Neural cell (in vitro differentiated cells): ENCODE measurements around the gene BRSK2.

ENCODE experiments used
- EP300 ChIP-seq: fragments of 450-650 bp; conservative IDR thresholded peaks from 2 replicates; pipeline ENCODE4 v1.6.1; 2014; ENCODE audit warnings: antibody characterized with exemption, mild to moderate bottlenecking, moderate library complexity; ENCODE audit not compliant: poor library complexity, severe bottlenecking
- POLR2AphosphoS5 ChIP-seq: IDR thresholded peaks from 2 replicates; pipeline ENCODE4 v1.6.1; 2012
- RAD21 ChIP-seq: fragments of 450-650 bp; conservative IDR thresholded peaks from 2 replicates; pipeline ENCODE4 v1.6.1; 2014; ENCODE audit warnings: antibody characterized with exemption, mild to moderate bottlenecking, moderate library complexity
- SMC3 ChIP-seq: fragments of 450-650 bp; conservative IDR thresholded peaks from 2 replicates; pipeline ENCODE4 v1.6.1; 2014; ENCODE audit warnings: antibody characterized with exemption, mild to moderate bottlenecking, moderate library complexity; ENCODE audit not compliant: poor library complexity
- TF ChIP-seq, protein P1 (sequence below): fragments of 450-650 bp; IDR thresholded peaks from 2 replicates; pipeline ENCODE4 v1.5.1; 2014; ENCODE audit warnings: antibody characterized with exemption, mild to moderate bottlenecking, moderate library complexity; ENCODE audit not compliant: poor library complexity, severe bottlenecking

DNA sequence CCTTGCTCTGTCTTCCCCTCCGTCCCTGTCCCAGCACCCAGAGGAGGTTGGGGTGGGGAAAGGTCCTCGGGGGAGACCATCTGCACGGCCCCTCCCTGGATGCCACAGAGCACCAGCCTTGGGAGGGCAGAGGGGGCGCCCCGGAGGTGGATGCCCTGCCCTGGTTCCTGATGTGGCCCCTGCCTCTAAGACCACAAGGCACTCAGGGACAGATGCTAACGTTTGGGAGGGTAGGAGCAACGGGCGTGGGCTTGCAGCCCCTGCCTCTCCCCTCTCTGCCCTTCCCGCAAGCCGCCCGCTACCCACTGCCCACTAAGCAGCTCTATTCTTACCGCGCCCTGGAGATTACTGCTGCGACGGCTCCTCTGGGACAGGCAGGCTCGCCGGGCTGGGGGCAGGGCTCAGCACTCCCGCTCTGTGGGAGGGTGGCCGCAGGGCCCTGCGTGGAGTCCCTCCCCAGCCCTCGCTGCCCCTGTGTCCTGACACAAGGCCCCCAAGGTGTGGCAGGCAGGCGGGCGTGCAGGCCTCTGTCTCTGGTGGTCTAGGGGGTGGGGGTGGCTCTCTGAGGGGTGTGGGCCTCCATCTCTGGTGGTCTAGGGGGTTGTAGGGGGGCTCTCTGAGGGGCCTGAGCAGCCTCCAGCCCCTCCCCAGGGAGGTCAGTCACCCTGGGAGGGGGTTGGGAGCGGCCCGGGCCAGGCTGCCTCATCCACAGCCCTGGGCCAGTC is 14.9 kb downstream of the BRSK2 start:
- TF ChIP-seq RAD21 (no peak), SMC3 (no peak), EP300 (no peak), POLR2AphosphoS5 (no peak)
- TF ChIP-seq, protein P1, sequence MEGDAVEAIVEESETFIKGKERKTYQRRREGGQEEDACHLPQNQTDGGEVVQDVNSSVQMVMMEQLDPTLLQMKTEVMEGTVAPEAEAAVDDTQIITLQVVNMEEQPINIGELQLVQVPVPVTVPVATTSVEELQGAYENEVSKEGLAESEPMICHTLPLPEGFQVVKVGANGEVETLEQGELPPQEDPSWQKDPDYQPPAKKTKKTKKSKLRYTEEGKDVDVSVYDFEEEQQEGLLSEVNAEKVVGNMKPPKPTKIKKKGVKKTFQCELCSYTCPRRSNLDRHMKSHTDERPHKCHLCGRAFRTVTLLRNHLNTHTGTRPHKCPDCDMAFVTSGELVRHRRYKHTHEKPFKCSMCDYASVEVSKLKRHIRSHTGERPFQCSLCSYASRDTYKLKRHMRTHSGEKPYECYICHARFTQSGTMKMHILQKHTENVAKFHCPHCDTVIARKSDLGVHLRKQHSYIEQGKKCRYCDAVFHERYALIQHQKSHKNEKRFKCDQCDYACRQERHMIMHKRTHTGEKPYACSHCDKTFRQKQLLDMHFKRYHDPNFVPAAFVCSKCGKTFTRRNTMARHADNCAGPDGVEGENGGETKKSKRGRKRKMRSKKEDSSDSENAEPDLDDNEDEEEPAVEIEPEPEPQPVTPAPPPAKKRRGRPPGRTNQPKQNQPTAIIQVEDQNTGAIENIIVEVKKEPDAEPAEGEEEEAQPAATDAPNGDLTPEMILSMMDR, result no peak
